Keratinocyte (primary cell): ENCODE measurements around the gene SLC22A14. TPM values are rescaled to one million over a fixed set of nuclear protein-coding genes. Genes with fewer than 3 reads are reported as not detected.

Source experiments
- DNase-seq: peaks from one replicate; pipeline ENCODE4 v3.0.0-alpha.2; 2011; ENCODE audit warnings: low read depth, missing footprints, low spot score
- FAIRE-seq: peaks from 2 replicates; lab custom pipeline; 2011; peaks lifted over from hg19 to GRCh38; lab: Jason Lieb, UNC
- H2AFZ ChIP-seq: 2 replicates; pipeline ENCODE4 v1.6.0; 2012; ENCODE audit warnings: low read length, control low read depth, inconsistent platforms; ENCODE audit not compliant: control insufficient read depth
- H3K27ac ChIP-seq: 2 replicates; pipeline ENCODE4 v1.5.1; 2011; ENCODE audit warnings: low read length; ENCODE audit not compliant: control insufficient read depth, insufficient read depth
- H3K27me3 ChIP-seq: 3 replicates; pipeline ENCODE4 v1.6.0; 2011; ENCODE audit warnings: low read length; ENCODE audit not compliant: control insufficient read depth, insufficient read depth; ENCODE audit errors: extremely low read depth
- H3K36me3 ChIP-seq, 2 experiments: 2 replicates in 1 of 2; 3 replicates in 1 of 2; pipeline ENCODE4 v1.5.1; 2011; ENCODE audit warnings: low read length in 2 of 2, mild to moderate bottlenecking in 1 of 2; ENCODE audit not compliant: control insufficient read depth in 2 of 2, insufficient read depth in 2 of 2; ENCODE audit errors: extremely low read depth in 1 of 2
- H3K4me1 ChIP-seq: 3 replicates; pipeline ENCODE4 v1.5.1; 2011; ENCODE audit warnings: low read length; ENCODE audit not compliant: control insufficient read depth, insufficient read depth; ENCODE audit errors: extremely low read depth
- H3K4me2 ChIP-seq: 3 replicates; pipeline ENCODE4 v1.6.0; 2011; ENCODE audit warnings: low read depth, low read length; ENCODE audit not compliant: control insufficient read depth, insufficient read depth; ENCODE audit errors: extremely low read depth
- H3K4me3 ChIP-seq, 3 experiments: fragments of 200-600 bp in 1 of 3; sonication (generic) in 1 of 3; 2 replicates in 2 of 3; 3 replicates in 1 of 3; pipeline ENCODE4 v1.5.1; 2011 to 2016; ENCODE audit warnings: low read length in 3 of 3, mild to moderate bottlenecking in 3 of 3, control low read depth in 2 of 3, inconsistent platforms in 1 of 3, low read depth in 1 of 3, mixed read lengths in 1 of 3, mixed run types in 1 of 3, moderate library complexity in 1 of 3; ENCODE audit not compliant: control insufficient read depth in 2 of 3, insufficient read depth in 2 of 3; ENCODE audit errors: extremely low read depth in 1 of 3
- H3K79me2 ChIP-seq: 2 replicates; pipeline ENCODE4 v1.6.0; 2012; ENCODE audit warnings: low read length; ENCODE audit not compliant: control insufficient read depth, insufficient read depth
- H3K9ac ChIP-seq: 3 replicates; pipeline ENCODE4 v1.6.0; 2011; ENCODE audit warnings: low read length; ENCODE audit not compliant: control insufficient read depth, insufficient read depth; ENCODE audit errors: extremely low read depth
- H3K9me1 ChIP-seq: 3 replicates; pipeline ENCODE4 v1.6.0; 2011; ENCODE audit warnings: low read length; ENCODE audit not compliant: control insufficient read depth, insufficient read depth; ENCODE audit errors: extremely low read depth
- H3K9me3 ChIP-seq: 2 replicates; pipeline ENCODE4 v1.5.1; 2012; ENCODE audit warnings: low read depth, low read length; ENCODE audit not compliant: control insufficient read depth
- H4K20me1 ChIP-seq: 3 replicates; pipeline ENCODE4 v1.6.0; 2011; ENCODE audit warnings: low read length; ENCODE audit not compliant: control insufficient read depth, insufficient read depth; ENCODE audit errors: extremely low read depth
- CTCF ChIP-seq, 3 experiments: IDR thresholded peaks in 1 of 3; conservative IDR thresholded peaks in 1 of 3; optimal IDR thresholded peaks in 1 of 3; 2 replicates in 2 of 3; 3 replicates in 1 of 3; pipeline versions ENCODE3 to v1.5.1; 2011; ENCODE audit warnings: low read length in 3 of 3, mild to moderate bottlenecking in 3 of 3, moderate library complexity in 2 of 3, control low read depth in 1 of 3, inconsistent platforms in 1 of 3; ENCODE audit not compliant: insufficient read depth in 2 of 3; ENCODE audit errors: extremely low read depth in 1 of 3
- EZH2 ChIP-seq: IDR thresholded peaks from one replicate; pipeline ENCODE4 v1.6.1; 2012; ENCODE audit warnings: inconsistent platforms, mild to moderate bottlenecking, low read length, moderate library complexity
- dilution Hi-C: fragments of 300-500 bp; cut with MboI; formaldehyde crosslinking; loops from one replicate; pipeline ENCODE4 v1.7.0; 2020; ENCODE audit warnings: low sequenced_read_pairs; ENCODE audit not compliant: extremely low pct_ligation_motif_present
- polyA plus RNA-seq, 5 experiments: library from polyadenylated mRNA; depleted of rRNA in 3 of 5; stranded (reverse) in 3 of 5; stranded (forward) in 1 of 5; unstranded in 1 of 5; fragments of >200 nt; gene quantifications; 1 replicate in 1 of 5; 2 replicates in 3 of 5; 3 replicates in 1 of 5; pipeline versions ENCODE4 v1.2.1 to v1.2.3, GENCODE V29; 2011 to 2012; ENCODE audit warnings: missing spikeins in 2 of 5, low read depth in 1 of 5, low replicate concordance in 1 of 5

SLC22A14 gene
- polyA plus RNA-seq, 1 donor (not counting 4 experiments of a cell fraction or from before 2014, with no cell fraction given) = 0.20 TPM

DNA sequence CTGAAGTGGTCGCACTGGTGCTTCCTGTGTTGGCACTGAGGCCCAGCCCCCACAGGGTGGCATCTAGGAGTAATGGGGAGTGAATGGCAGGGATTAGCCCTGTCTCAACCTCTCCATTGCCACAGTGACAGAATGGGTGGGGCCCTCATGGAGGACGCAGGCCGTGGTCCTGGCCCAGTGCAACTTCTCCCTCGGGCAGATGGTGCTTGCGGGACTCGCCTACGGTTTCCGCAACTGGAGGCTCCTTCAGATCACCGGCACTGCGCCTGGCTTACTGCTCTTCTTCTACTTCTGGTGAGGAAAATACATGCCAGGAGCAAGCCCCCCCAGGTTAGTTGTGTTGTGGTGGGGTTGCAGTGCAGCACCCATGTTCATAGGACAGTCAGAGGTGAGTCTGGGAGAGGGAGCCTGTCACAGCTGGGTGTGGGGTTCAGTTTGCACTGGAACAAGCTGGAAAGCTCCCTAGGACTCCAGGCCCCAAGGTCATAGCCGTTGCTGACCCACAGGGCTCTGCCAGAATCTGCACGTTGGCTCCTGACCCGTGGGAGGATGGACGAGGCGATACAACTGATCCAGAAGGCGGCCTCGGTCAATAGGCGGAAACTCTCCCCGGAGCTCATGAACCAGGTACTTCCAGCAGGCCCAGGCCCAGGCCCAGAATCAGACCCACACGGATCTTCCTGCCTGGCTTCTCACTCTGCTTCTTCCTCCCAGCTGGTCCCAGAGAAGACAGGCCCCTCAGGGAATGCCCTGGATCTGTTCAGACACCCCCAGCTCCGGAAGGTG is 7.0 kb upstream of the SLC22A14 start:
- dilution Hi-C loops = no loop called here

GRCh38 chr3:38275658-38276057 is 6.4 kb upstream of the SLC22A14 start:
- dilution Hi-C loops = no loop called here
- peaks cover 3 to 25% of the 10 kb centered on the region in 2 experiments for H3K36me3 ChIP-seq

More for the DNA sequence above, 7.0 kb upstream of the SLC22A14 start:
- Histone ChIP-seq H3K4me3 (no peak overlapping the region), H3K9me3 (no peaks in the 10 kb centered on the region), H3K36me3 (peaks cover 3 to 25% of the 10 kb centered on the region in 2 experiments), H3K27me3 (no peaks in the 10 kb centered on the region), H3K27ac (no peak overlapping the region), H3K4me1 (no peaks in the 10 kb centered on the region), H3K79me2 (no peaks in the 10 kb centered on the region), H4K20me1 (no peaks in the 10 kb centered on the region), H3K9ac (no peak overlapping the region), H2AFZ (no peak overlapping the region), H3K4me2 (no peak overlapping the region), H3K9me1 (no peaks in the 10 kb centered on the region)
- no peak for DNase-seq
- no peak for TF ChIP-seq CTCF (optimal IDR thresholded peaks at IDR 0.05 in 1 of 3, IDR thresholded peaks at IDR 0.05 in 1 of 3, conservative IDR thresholded peaks at IDR 0.05 in 1 of 3; ENCODE audit: extremely low read depth in 1 of 3, insufficient read depth in 2 of 3, low read length in 3 of 3)
- FAIRE-seq = no peak

More at GRCh38 chr3:38275658-38276057, 6.4 kb upstream of the SLC22A14 start:
- Histone ChIP-seq H3K4me2 (no peak overlapping the region), H2AFZ (no peak overlapping the region), H3K27me3 (no peaks in the 10 kb centered on the region), H3K79me2 (no peaks in the 10 kb centered on the region), H3K4me3 (no peak overlapping the region), H3K9ac (no peak overlapping the region), H3K9me1 (no peaks in the 10 kb centered on the region), H3K27ac (no peak overlapping the region), H3K4me1 (no peaks in the 10 kb centered on the region), H4K20me1 (no peaks in the 10 kb centered on the region), H3K9me3 (no peaks in the 10 kb centered on the region)
- TF ChIP-seq CTCF (optimal IDR thresholded peaks at IDR 0.05 in 1 of 3, IDR thresholded peaks at IDR 0.05 in 1 of 3, conservative IDR thresholded peaks at IDR 0.05 in 1 of 3; ENCODE audit: extremely low read depth in 1 of 3, insufficient read depth in 2 of 3, low read length in 3 of 3) (no peak), EZH2 (no peak)
- FAIRE-seq (no peak), DNase-seq (no peak)
